SK-N-MC (cell line): Measurements from ENCODE around the gene C1QTNF9.
"Not testable (repeated sequence)": the region's sequence is repeated elsewhere in the genome, so short reads cannot be mapped to it uniquely, and the experiment has no call there.

Experiments
- EZH2 ChIP-seq: fragments of 200-600 bp; sonication (generic); IDR thresholded peaks from one replicate; pipeline ENCODE4 v1.6.1; 2017; ENCODE audit warnings: antibody characterized with exemption
- FOXP2 ChIP-seq: optimal IDR thresholded peaks from 2 replicates; pipeline ENCODE3; 2011; ENCODE audit warnings: mild to moderate bottlenecking, moderate library complexity; ENCODE audit not compliant: insufficient read depth; ENCODE audit errors: extremely low read length, control extremely low read depth
- POLR2AphosphoS5 ChIP-seq: IDR thresholded peaks from 2 replicates; pipeline ENCODE4 v1.6.1; 2012; ENCODE audit warnings: mild to moderate bottlenecking, low read depth, low read length, borderline replicate concordance

DNA sequence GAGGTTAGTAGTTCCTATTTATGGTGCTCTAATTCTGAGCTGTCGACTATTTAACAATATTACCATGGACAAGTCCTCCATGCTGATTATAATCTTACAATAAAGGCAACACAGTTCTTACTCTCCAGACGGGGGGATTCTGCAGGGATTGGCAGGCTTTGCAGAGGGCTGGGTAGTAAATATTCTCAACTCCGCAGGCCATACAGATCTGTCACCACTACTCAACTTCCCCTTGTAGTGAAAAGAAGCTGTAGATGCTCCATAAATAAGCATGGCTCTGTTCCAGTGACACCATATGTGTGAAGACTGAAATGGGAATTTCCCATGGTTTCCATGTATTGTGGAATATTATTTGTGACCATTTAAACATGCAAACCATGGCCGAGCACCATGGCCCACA lies 9.5 kb downstream of the C1QTNF9 start:
- TF ChIP-seq POLR2AphosphoS5, EZH2, FOXP2: not testable (repeated sequence)
